Astrocyte (in vitro differentiated cells and primary cell): ENCODE data around the gene DDX6. TPM values are rescaled to one million over a fixed set of nuclear protein-coding genes. Genes with fewer than 3 reads are reported as not detected.

Experiments
- DNase-seq: peaks from one replicate; pipeline ENCODE4 v3.0.0-alpha.2; 2010; ENCODE audit warnings: low read depth
- FAIRE-seq: peaks from 2 replicates; lab custom pipeline; 2011; peaks lifted over from hg19 to GRCh38; lab: Jason Lieb, UNC
- H2AFZ ChIP-seq: 2 replicates; pipeline ENCODE4 v1.6.0; 2012; ENCODE audit warnings: low read depth, low read length, inconsistent platforms
- H3K27ac ChIP-seq: 2 replicates; pipeline ENCODE4 v1.5.1; 2011; ENCODE audit warnings: low read depth, low read length, inconsistent platforms
- H3K27me3 ChIP-seq: 2 replicates; pipeline ENCODE4 v1.6.0; 2011; ENCODE audit warnings: low read length, inconsistent platforms; ENCODE audit not compliant: insufficient read depth
- H3K36me3 ChIP-seq: 2 replicates; pipeline ENCODE4 v1.5.1; 2011; ENCODE audit warnings: low read length, inconsistent platforms; ENCODE audit not compliant: insufficient read depth
- H3K4me1 ChIP-seq: 2 replicates; pipeline ENCODE4 v1.5.1; 2011; ENCODE audit warnings: low read length, inconsistent platforms; ENCODE audit not compliant: insufficient read depth
- H3K4me2 ChIP-seq: 2 replicates; pipeline ENCODE4 v1.6.0; 2012; ENCODE audit warnings: low read length, inconsistent platforms
- H3K4me3 ChIP-seq: 2 replicates; pipeline ENCODE4 v1.5.1; 2011; ENCODE audit warnings: low read depth, mild to moderate bottlenecking, low read length, inconsistent platforms; ENCODE audit not compliant: insufficient read depth
- H3K79me2 ChIP-seq: 2 replicates; pipeline ENCODE4 v1.6.0; 2012; ENCODE audit warnings: mild to moderate bottlenecking, low read length, inconsistent platforms; ENCODE audit not compliant: insufficient read depth
- H3K9ac ChIP-seq: 2 replicates; pipeline ENCODE4 v1.6.0; 2012; ENCODE audit warnings: mild to moderate bottlenecking, low read length, inconsistent platforms
- H3K9me3 ChIP-seq: 2 replicates; pipeline ENCODE4 v1.5.1; 2012; ENCODE audit warnings: low read depth, mild to moderate bottlenecking, low read length, inconsistent platforms; ENCODE audit not compliant: insufficient read depth
- H4K20me1 ChIP-seq: 2 replicates; pipeline ENCODE4 v1.6.0; 2012; ENCODE audit warnings: low read length, inconsistent platforms; ENCODE audit not compliant: insufficient read depth
- H3K27ac Mint-ChIP-seq: one replicate; pipeline ENCODE4 v1.8.0; 2021; ENCODE audit warnings: mild to moderate bottlenecking, mixed read lengths; ENCODE audit not compliant: unreplicated experiment
- H3K27me3 Mint-ChIP-seq: one replicate; pipeline ENCODE4 v1.8.0; 2021; ENCODE audit warnings: low read depth, mixed read lengths; ENCODE audit not compliant: unreplicated experiment
- H3K36me3 Mint-ChIP-seq: one replicate; pipeline ENCODE4 v1.8.0; 2021; ENCODE audit warnings: low read depth, mixed read lengths; ENCODE audit not compliant: unreplicated experiment
- H3K4me1 Mint-ChIP-seq: one replicate; pipeline ENCODE4 v1.8.0; 2021; ENCODE audit warnings: low read depth, mixed read lengths; ENCODE audit not compliant: unreplicated experiment
- H3K4me3 Mint-ChIP-seq: one replicate; pipeline ENCODE4 v1.8.0; 2021; ENCODE audit warnings: mild to moderate bottlenecking, moderate library complexity, mixed read lengths; ENCODE audit not compliant: unreplicated experiment
- H3K9me3 Mint-ChIP-seq: one replicate; pipeline ENCODE4 v1.8.0; 2021; ENCODE audit warnings: mild to moderate bottlenecking, mixed read lengths; ENCODE audit not compliant: unreplicated experiment
- EZH2 ChIP-seq: IDR thresholded peaks from 2 replicates; pipeline ENCODE4 v1.6.1; 2012; ENCODE audit warnings: mild to moderate bottlenecking, low read length, inconsistent platforms; ENCODE audit not compliant: insufficient read depth
- total RNA-seq: library from RNA; stranded (reverse); gene quantifications from 2 replicates; pipeline ENCODE4 v1.2.1, GENCODE V29; 2021
- TF ChIP-seq, protein P1 (sequence below): IDR thresholded peaks from 2 replicates; pipeline ENCODE4 v1.5.1; 2011; ENCODE audit warnings: low read depth, mild to moderate bottlenecking, inconsistent platforms, low read length, moderate library complexity; ENCODE audit not compliant: insufficient read depth

The DDX6 gene
- total RNA-seq, 1 donor from 2014 or later: 196 TPM

GRCh38 chr11:118807800-118808778 is 17.1 kb upstream of the DDX6 start:
- Histone ChIP-seq H3K9ac (no peak overlapping the region), H3K4me2 (no peak overlapping the region), H3K27me3 (peaks cover 14% of the 10 kb centered on the region), H2AFZ (no peak overlapping the region), H3K4me3 (no peak overlapping the region), H4K20me1 (no peaks in the 10 kb centered on the region), H3K4me1 (no peaks in the 10 kb centered on the region), H3K79me2 (no peaks in the 10 kb centered on the region), H3K27ac (no peak overlapping the region), H3K9me3 (no peaks in the 10 kb centered on the region), H3K36me3 (no peaks in the 10 kb centered on the region)
- Mint-ChIP-seq H3K27ac (no peak overlapping the region), H3K27me3 (peaks cover 33% of the 10 kb centered on the region), H3K4me3 (no peak overlapping the region), H3K9me3 (peaks cover 6% of the 10 kb centered on the region), H3K36me3 (no peaks in the 10 kb centered on the region), H3K4me1 (no peaks in the 10 kb centered on the region)
- no peak for DNase-seq
- TF ChIP-seq, protein P1, sequence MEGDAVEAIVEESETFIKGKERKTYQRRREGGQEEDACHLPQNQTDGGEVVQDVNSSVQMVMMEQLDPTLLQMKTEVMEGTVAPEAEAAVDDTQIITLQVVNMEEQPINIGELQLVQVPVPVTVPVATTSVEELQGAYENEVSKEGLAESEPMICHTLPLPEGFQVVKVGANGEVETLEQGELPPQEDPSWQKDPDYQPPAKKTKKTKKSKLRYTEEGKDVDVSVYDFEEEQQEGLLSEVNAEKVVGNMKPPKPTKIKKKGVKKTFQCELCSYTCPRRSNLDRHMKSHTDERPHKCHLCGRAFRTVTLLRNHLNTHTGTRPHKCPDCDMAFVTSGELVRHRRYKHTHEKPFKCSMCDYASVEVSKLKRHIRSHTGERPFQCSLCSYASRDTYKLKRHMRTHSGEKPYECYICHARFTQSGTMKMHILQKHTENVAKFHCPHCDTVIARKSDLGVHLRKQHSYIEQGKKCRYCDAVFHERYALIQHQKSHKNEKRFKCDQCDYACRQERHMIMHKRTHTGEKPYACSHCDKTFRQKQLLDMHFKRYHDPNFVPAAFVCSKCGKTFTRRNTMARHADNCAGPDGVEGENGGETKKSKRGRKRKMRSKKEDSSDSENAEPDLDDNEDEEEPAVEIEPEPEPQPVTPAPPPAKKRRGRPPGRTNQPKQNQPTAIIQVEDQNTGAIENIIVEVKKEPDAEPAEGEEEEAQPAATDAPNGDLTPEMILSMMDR: no peak
- no peak for TF ChIP-seq EZH2
- FAIRE-seq: no peak

DNA sequence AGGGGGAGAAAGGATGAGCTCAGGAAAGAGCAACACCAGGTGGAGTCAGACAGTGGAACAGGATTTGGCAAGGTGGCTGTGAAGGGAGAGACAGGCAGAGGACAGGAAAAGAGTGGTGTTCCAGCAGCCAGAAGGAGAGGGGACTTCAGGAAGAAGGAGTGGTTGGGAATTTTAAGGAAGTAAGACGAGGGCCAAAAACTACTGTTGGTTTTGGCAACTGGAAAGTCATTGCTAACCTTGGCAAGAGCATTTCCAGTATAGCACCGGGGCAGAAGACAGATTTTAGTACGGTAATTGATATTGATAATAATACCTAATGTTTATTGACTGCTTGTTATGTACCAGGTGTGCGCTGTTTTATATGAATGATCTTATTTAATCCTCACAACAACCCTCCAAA is 15.4 kb upstream of the DDX6 start:
- H2AFZ ChIP-seq: no peak overlapping the region
- H3K36me3 Mint-ChIP-seq: no peaks in the 10 kb centered on the region
- no peak overlapping the region for H3K27ac Mint-ChIP-seq
- H3K4me3 ChIP-seq: no peak overlapping the region
- H3K79me2 ChIP-seq: no peaks in the 10 kb centered on the region
- FAIRE-seq (no peak), DNase-seq (no peak)
- peaks cover 29% of the 10 kb centered on the region for H3K27me3 Mint-ChIP-seq
- H3K9ac ChIP-seq: no peak overlapping the region
- H3K36me3 ChIP-seq: no peaks in the 10 kb centered on the region
- no peak overlapping the region for H3K4me3 Mint-ChIP-seq
- TF ChIP-seq, protein P1: no peak
- TF ChIP-seq EZH2: no peak
- no peaks in the 10 kb centered on the region for H3K4me1 Mint-ChIP-seq
- no peaks in the 10 kb centered on the region for H3K9me3 ChIP-seq
- H3K4me2 ChIP-seq: no peak overlapping the region
- H3K9me3 Mint-ChIP-seq: peaks cover 6% of the 10 kb centered on the region
- H3K27me3 ChIP-seq: peaks cover 14% of the 10 kb centered on the region
- H3K4me1 ChIP-seq: no peaks in the 10 kb centered on the region
- no peak overlapping the region for H3K27ac ChIP-seq
- no peaks in the 10 kb centered on the region for H4K20me1 ChIP-seq

DNA sequence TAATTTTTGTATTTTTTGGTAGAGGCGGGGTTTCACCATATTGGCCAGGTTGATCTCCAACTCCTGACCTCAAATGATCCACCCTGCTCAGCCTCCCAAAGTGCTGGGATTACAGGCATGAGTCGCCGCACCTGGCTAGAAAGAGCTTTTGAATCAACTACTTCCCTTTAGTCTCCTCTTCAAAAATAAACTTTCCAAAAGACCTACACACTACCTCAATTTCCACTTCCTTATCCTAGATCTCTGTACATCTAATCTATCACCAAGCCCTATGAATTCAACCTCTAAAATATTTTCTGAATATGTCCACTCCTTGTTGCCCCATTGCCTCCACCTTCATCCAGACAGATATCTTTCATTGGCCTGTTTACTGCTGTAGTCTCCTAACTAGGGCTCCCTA is 13.1 kb upstream of the DDX6 start:
- H3K9me3 ChIP-seq: no peaks in the 10 kb centered on the region
- no peaks in the 10 kb centered on the region for H3K4me1 Mint-ChIP-seq
- no peak for TF ChIP-seq EZH2
- TF ChIP-seq, protein P1: no peak
- peaks cover 19% of the 10 kb centered on the region for H3K27me3 Mint-ChIP-seq
- H3K79me2 ChIP-seq: no peaks in the 10 kb centered on the region
- peaks cover 6% of the 10 kb centered on the region for H3K9me3 Mint-ChIP-seq
- no peak overlapping the region for H3K4me2 ChIP-seq
- no peak overlapping the region for H3K4me3 Mint-ChIP-seq
- no peaks in the 10 kb centered on the region for H4K20me1 ChIP-seq
- H3K4me1 ChIP-seq: no peaks in the 10 kb centered on the region
- H2AFZ ChIP-seq: no peak overlapping the region
- no peak overlapping the region for H3K27ac Mint-ChIP-seq
- H3K27ac ChIP-seq: no peak overlapping the region
- H3K36me3 ChIP-seq: no peaks in the 10 kb centered on the region
- peaks cover 10% of the 10 kb centered on the region for H3K27me3 ChIP-seq
- FAIRE-seq: no peak
- no peak overlapping the region for H3K9ac ChIP-seq
- no peak for DNase-seq
- H3K4me3 ChIP-seq: no peak overlapping the region
- H3K36me3 Mint-ChIP-seq: no peaks in the 10 kb centered on the region
